Small intestine (tissue), 4 donors: Measurements from ENCODE around the gene RGL4. TPM values are rescaled to one million over a fixed set of nuclear protein-coding genes. Genes with fewer than 3 reads are reported as not detected.

Source experiments
- polyA plus RNA-seq, 4 donors: library from polyadenylated mRNA; stranded (reverse) in 3 of 4; unstranded in 1 of 4; fragments of 200-250 nt in 3 of 4; fragments of 120-200 nt in 1 of 4; gene quantifications; one replicate each; pipeline versions ENCODE4 v1.2.1 to v1.2.3, GENCODE V29; 2013
- donor health status: healthy with polysubstance abuse.
- donor health status: Bipolar disorder and iron deficiency.
- donor health status: healthy.

RGL4 gene
- polyA plus RNA-seq, 4 donors, result 0.60 to 3.8 (median 0.91) TPM

Other genes starting within 250 kb of the RGL4 start
- gene IGLL1, start 110.7 kb upstream of the RGL4 start, polyA plus RNA-seq, result 1 to 10 TPM in 1 of 4 donors, not detected in 3; 1.3 TPM
- gene DRICH1, start 58.7 kb upstream of the RGL4 start, polyA plus RNA-seq, result 1 to 10 TPM in 2 of 4 donors, under 1 TPM in 2; 0.30 to 1.8 (median 0.97) TPM
- 1 to 10 TPM in 1 of 4 donors, under 1 TPM in 2, not detected in 1; 0.27 to 3.7 (median 0.98) TPM for gene ZNF70, start 60.1 kb downstream of the RGL4 start, polyA plus RNA-seq
- gene VPREB3, start 63.4 kb downstream of the RGL4 start, polyA plus RNA-seq, result 1 to 10 TPM in 1 of 4 donors, under 1 TPM in 1, not detected in 2; 0.95 to 6.2 TPM
- gene C22orf15, start 72.0 kb downstream of the RGL4 start, polyA plus RNA-seq, result under 1 TPM in 2 of 4 donors, not detected in 2; 0.07 to 0.16 TPM
- 100 to 1,000 TPM in 3 of 4 donors, 10 to 100 TPM in 1; 53.5 to 544 (median 282) TPM for gene CHCHD10, start 77.0 kb downstream of the RGL4 start, polyA plus RNA-seq
- gene MMP11, start 81.8 kb downstream of the RGL4 start, polyA plus RNA-seq, result 10 to 100 TPM in 1 of 4 donors, 1 to 10 TPM in 2, not detected in 1; 1.1 to 16.8 (median 1.7) TPM
- gene SMARCB1, start 96.0 kb downstream of the RGL4 start, polyA plus RNA-seq, result 10 to 100 TPM; 29.3 to 87.6 (median 55.2) TPM
- 10 to 100 TPM in 2 of 4 donors, 1 to 10 TPM in 2; 2.0 to 33.0 (median 14.1) TPM for gene DERL3, start 148.0 kb downstream of the RGL4 start, polyA plus RNA-seq
- gene SLC2A11, start 166.9 kb downstream of the RGL4 start, polyA plus RNA-seq, result 10 to 100 TPM in 1 of 4 donors, 1 to 10 TPM in 3; 3.6 to 17.8 (median 6.0) TPM
- 100 to 1,000 TPM; 335 to 743 (median 449) TPM for gene MIF, start 203.4 kb downstream of the RGL4 start, polyA plus RNA-seq